PC-3 (cell line): ENCODE results near the gene RIMKLA. TPM values are rescaled to one million over a fixed set of nuclear protein-coding genes. Genes with fewer than 3 reads are reported as not detected.
A peak's percentile ranks its signal among the peaks of the same experiment; 100 is the strongest.

ENCODE experiments used
- ATAC-seq: fragments of 200-7000 bp; cut with Tn5 transposase; 2 replicates; pipeline ENCODE4 v1.9.1; 2020; ENCODE audit warnings: mild to moderate bottlenecking, moderate library complexity
- BruUV-seq: library from RNA; stranded (reverse); fragments of 400-500 nt; replicated peaks from 2 replicates; lab custom pipeline; 2021; lab: Mats Ljungman, UMichigan
- CTCF ChIA-PET: fragments of 300-600 bp; sonication (Branson Sonifier 250); formaldehyde crosslinking; loops from one replicate; lab custom pipeline; 2022; ENCODE audit warnings: antibody characterized with exemption; lab: Charles Lee
- POLR2A ChIA-PET: fragments of 300-600 bp; sonication (Branson Sonifier 250); formaldehyde crosslinking; loops from one replicate; lab custom pipeline; 2022; ENCODE audit warnings: antibody characterized with exemption; ENCODE audit not compliant: unreplicated experiment; lab: Charles Lee
- DNase-seq: peaks from one replicate; pipeline ENCODE4 v3.0.0-alpha.2; 2015
- H2AFZ ChIP-seq: fragments of 300-600 bp; sonication (generic); 2 replicates; pipeline ENCODE4 v1.6.0; 2016; ENCODE audit warnings: antibody characterized with exemption, low read length
- H3F3A ChIP-seq: fragments of 300-600 bp; sonication (generic); one replicate; pipeline ENCODE4 v1.6.0; 2017; ENCODE audit warnings: antibody characterized with exemption, low read length, control low read depth, mild to moderate bottlenecking; ENCODE audit not compliant: unreplicated experiment
- H3K27ac ChIP-seq: fragments of 300-600 bp; sonication (generic); 2 replicates; pipeline ENCODE4 v1.5.1; 2016; ENCODE audit warnings: mild to moderate bottlenecking, low read length
- H3K27me3 ChIP-seq: fragments of 300-600 bp; sonication (generic); 2 replicates; pipeline ENCODE4 v1.6.1; 2016; ENCODE audit warnings: low read length, mixed read lengths
- H3K36me3 ChIP-seq: fragments of 300-600 bp; sonication (generic); 2 replicates; pipeline ENCODE4 v1.6.1; 2016; ENCODE audit warnings: low read depth, mixed run types, low read length, mixed read lengths
- H3K4me1 ChIP-seq: fragments of 300-600 bp; sonication (generic); 2 replicates; pipeline ENCODE4 v1.5.1; 2016; ENCODE audit warnings: low read length; ENCODE audit not compliant: insufficient read depth
- H3K4me2 ChIP-seq: fragments of 300-600 bp; sonication (generic); 2 replicates; pipeline ENCODE4 v1.6.0; 2016; ENCODE audit warnings: low read length
- H3K4me3 ChIP-seq: fragments of 300-600 bp; sonication (generic); 2 replicates; pipeline ENCODE4 v1.5.1; 2016; ENCODE audit warnings: mild to moderate bottlenecking, low read length, mixed read lengths
- H3K79me2 ChIP-seq: fragments of 300-600 bp; sonication (generic); 2 replicates; pipeline ENCODE4 v1.6.1; 2017; ENCODE audit warnings: low read length, mixed read lengths
- H3K9ac ChIP-seq: fragments of 300-600 bp; sonication (generic); 2 replicates; pipeline ENCODE4 v1.6.0; 2016; ENCODE audit warnings: mild to moderate bottlenecking, low read length
- H3K9me2 ChIP-seq: fragments of 300-600 bp; sonication (generic); replicated peaks from 2 replicates; pipeline ENCODE4 v1.6.1; 2016; ENCODE audit warnings: mixed run types, low read length, mixed read lengths
- H3K9me3 ChIP-seq: fragments of 300-600 bp; sonication (generic); 2 replicates; pipeline ENCODE4 v1.6.1; 2016; ENCODE audit warnings: low read length, mixed read lengths
- H4K20me1 ChIP-seq: fragments of 300-600 bp; sonication (generic); 2 replicates; pipeline ENCODE4 v1.6.1; 2016; ENCODE audit warnings: low read length, mixed read lengths
- EZH2 ChIP-seq: fragments of 300-600 bp; sonication (generic); IDR thresholded peaks from one replicate; pipeline ENCODE4 v1.6.1; 2017; ENCODE audit warnings: antibody characterized with exemption, mild to moderate bottlenecking, low read length; ENCODE audit not compliant: unreplicated experiment
- EZH2phosphoT487 ChIP-seq: fragments of 300-600 bp; sonication (generic); IDR thresholded peaks from 2 replicates; pipeline ENCODE4 v1.6.1; 2018; ENCODE audit warnings: mild to moderate bottlenecking, antibody characterized with exemption, low read length, borderline replicate concordance
- intact Hi-C: fragments of 100-400 bp; cut with micrococcal nuclease; formaldehyde crosslinking; loops from 2 replicates; pipeline ENCODE4 v1.9.0; 2023
- total RNA-seq: library from RNA; depleted of rRNA; stranded (reverse); fragments of >200 nt; gene quantifications from 2 replicates; pipeline ENCODE4 v1.2.3, GENCODE V29; 2014
- TF ChIP-seq, protein P1 (sequence below): fragments of 300-600 bp; sonication (generic); conservative IDR thresholded peaks from 2 replicates; pipeline ENCODE4 v1.5.1; 2017; ENCODE audit warnings: antibody characterized with exemption, low read depth, mild to moderate bottlenecking, low read length

Gene RIMKLA
- total RNA-seq, 1 experiment from 2014 or later: 4.5 TPM

DNA sequence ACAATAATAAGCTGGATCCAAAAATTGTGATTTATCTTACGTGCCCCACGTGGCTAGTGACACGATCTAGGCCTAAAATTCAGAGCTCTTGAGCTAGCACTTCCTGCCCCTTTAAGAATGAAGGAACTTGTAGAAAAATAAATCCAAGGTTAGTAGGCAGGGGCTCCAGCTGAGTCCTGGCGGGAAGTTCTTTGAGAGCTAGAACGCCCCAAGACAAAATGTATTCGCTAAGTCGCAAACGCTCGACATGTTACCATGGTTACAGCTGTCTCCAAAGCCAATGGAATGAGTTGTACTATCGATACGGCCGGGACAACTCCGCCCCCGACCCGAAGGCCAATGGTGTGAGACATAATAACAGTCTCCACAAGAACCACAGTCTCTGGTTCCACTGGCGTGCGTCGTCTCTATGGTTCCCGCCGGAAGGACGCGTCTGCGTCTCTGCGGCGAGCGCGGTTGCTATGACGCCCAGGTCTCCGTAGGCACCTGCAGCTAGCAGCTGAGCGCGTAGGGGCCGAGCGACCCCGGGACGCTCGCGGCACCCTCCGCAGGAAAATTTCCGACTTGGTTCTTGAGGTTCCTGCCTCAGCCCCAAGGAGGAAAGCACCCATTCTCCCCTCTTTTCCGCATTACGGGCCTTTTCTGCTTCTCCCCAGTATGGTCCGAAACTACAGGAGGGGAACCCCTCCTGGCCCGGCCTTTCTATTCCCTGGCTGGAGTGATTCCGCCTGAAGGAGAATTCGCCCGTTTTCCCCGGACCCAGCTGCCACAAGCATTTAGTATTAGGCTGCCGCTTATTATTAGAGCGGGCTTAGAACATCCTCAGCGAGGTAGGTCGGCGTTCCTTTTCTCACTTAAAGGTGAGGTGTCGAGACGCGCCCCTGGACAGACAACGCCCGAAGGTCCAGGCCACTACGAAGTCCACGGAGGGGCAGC, 82.5 kb downstream of the RIMKLA start, which contains the start of gene CCDC30:
Gene CCDC30, plus strand, starts transcription at position 459 of the 936 bp plus-strand sequence. CDS start 17,266 bp downstream, outside the sequence.
- Histone ChIP-seq H3K4me3 (peak within 1 kb of the TSS; percentile 85), H3K9me3 (no peaks in the 10 kb centered on the region), H4K20me1 (no peaks in the 10 kb centered on the region), H3K27ac (peak within 1 kb of the TSS; percentile 29), H3K4me1 (peaks cover 18% of the 10 kb centered on the region), H3K36me3 (no peaks in the 10 kb centered on the region; the same call in 1 of the 2 replicates), H3K9me2 (no peaks in the 10 kb centered on the region), H3K79me2 (peaks cover 9% of the 10 kb centered on the region; the same call in 1 of the 2 replicates), H3K27me3 (no peaks in the 10 kb centered on the region), H3K9ac (peak within 1 kb of the TSS; percentile 39), H3K4me2 (peak within 1 kb of the TSS; percentile 96), H3F3A (no peaks in the 10 kb centered on the region), H2AFZ (peak within 1 kb of the TSS; percentile 91)
- intact Hi-C loops: loop anchor here (2.0 to 10.0 kb wide), 4 partner anchors 32 to 192 kb away; partner anchors contain the start of gene PPIH
- DNase-seq: peak; percentile 99
- BruUV-seq: no TSS peak
- ATAC-seq: peak; percentile 98
- ChIA-PET POLR2A (interaction anchor here (0.6 to 0.8 kb wide), 5 partner anchors 70 to 297 kb away, joined by 3 to 18 read pairs (median 5); partner anchors contain the start of gene YBX1), CTCF (no interaction called here)
- TF ChIP-seq EZH2phosphoT487 (no peak), EZH2 (no peak)
- TF ChIP-seq, protein P1, sequence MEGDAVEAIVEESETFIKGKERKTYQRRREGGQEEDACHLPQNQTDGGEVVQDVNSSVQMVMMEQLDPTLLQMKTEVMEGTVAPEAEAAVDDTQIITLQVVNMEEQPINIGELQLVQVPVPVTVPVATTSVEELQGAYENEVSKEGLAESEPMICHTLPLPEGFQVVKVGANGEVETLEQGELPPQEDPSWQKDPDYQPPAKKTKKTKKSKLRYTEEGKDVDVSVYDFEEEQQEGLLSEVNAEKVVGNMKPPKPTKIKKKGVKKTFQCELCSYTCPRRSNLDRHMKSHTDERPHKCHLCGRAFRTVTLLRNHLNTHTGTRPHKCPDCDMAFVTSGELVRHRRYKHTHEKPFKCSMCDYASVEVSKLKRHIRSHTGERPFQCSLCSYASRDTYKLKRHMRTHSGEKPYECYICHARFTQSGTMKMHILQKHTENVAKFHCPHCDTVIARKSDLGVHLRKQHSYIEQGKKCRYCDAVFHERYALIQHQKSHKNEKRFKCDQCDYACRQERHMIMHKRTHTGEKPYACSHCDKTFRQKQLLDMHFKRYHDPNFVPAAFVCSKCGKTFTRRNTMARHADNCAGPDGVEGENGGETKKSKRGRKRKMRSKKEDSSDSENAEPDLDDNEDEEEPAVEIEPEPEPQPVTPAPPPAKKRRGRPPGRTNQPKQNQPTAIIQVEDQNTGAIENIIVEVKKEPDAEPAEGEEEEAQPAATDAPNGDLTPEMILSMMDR: no peak

DNA sequence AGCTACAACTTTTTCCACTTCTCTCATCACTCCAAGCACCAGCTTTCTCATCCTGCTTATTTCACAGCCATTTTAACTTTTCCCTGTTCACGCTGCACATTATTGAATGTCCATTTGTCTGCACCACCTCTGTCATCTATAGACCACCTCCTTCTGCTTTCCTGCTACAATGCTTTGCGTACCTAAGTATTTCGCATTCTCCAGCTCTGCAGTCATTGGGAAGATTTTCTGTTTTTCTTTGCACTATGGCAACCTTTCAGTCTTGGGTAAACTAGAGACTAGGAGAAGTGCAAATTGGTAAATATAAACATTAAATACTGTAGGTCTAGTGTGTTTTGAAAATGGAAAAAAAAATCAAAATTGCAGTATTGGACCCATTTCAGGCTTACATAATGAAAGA, 83.3 kb downstream of the RIMKLA start:
- Histone ChIP-seq H3K27me3 (no peaks in the 10 kb centered on the region), H3K79me2 (0 out of 2 replicates have a peak, but pooled peaks cover under 1% of the 10 kb centered on the region), H3K4me1 (peaks cover 17% of the 10 kb centered on the region), H3K36me3 (no peaks in the 10 kb centered on the region; the same call in 1 of the 2 replicates), H3K4me3 (peak overlapping the region; percentile 85), H4K20me1 (no peaks in the 10 kb centered on the region), H3K27ac (no peak overlapping the region), H3F3A (no peaks in the 10 kb centered on the region), H3K9me2 (no peaks in the 10 kb centered on the region), H3K4me2 (peak overlapping the region; percentile 96), H3K9me3 (no peaks in the 10 kb centered on the region), H2AFZ (peak overlapping the region; percentile 91), H3K9ac (no peak overlapping the region; the same call in 1 of the 2 replicates)
- TF ChIP-seq EZH2phosphoT487: no peak
- ChIA-PET POLR2A (interaction anchor here (0.6 kb wide), 1 partner anchor 121 kb away, joined by 5 read pairs; no protein-coding TSS in a partner anchor), CTCF (no interaction called here)
- TSS peak; percentile 0 for BruUV-seq
- ATAC-seq (no peak), DNase-seq (no peak)
- intact Hi-C loops: loop anchor here (2.0 to 10.0 kb wide), 4 partner anchors 33 to 191 kb away; partner anchors contain the start of gene PPIH

DNA sequence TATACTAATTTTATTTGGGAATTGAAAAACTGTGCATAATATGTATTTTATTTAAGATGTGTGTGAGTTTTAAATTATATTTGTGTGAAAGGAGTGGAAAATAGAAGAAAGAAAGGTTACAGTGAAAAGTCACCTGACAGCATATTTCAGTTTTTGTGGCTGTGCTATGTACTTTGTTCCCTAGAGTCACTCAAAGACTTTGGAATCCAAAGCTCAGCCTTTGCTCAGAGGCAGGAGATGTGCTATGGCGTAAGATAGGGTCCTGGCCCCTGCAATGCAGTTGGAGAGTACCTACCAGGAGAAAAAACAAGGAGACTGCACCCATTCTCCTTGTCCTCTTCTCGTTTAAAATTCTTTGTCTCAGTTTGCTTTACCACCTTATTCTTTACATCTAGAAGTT, 85.4 kb downstream of the RIMKLA start:
- Histone ChIP-seq H3K27me3 (no peaks in the 10 kb centered on the region), H3K79me2 (no peaks in the 10 kb centered on the region), H3K4me1 (peaks cover 17% of the 10 kb centered on the region), H3K4me2 (no peak overlapping the region), H3K9me3 (no peaks in the 10 kb centered on the region), H3K9me2 (no peaks in the 10 kb centered on the region), H3K9ac (no peak overlapping the region), H3F3A (no peaks in the 10 kb centered on the region), H3K27ac (no peak overlapping the region), H3K4me3 (no peak overlapping the region), H2AFZ (no peak overlapping the region), H4K20me1 (no peaks in the 10 kb centered on the region), H3K36me3 (no peaks in the 10 kb centered on the region)
- no TSS peak for BruUV-seq
- TF ChIP-seq EZH2: no peak
- no peak for TF ChIP-seq EZH2phosphoT487
- TF ChIP-seq, protein P1: no peak
- ATAC-seq: no peak
- ChIA-PET CTCF (no interaction called here), POLR2A (no interaction called here)
- intact Hi-C loops: loop anchor here (10.0 kb wide), 1 partner anchor 189 kb away; the partner anchor contains the start of gene PPIH
- no peak for DNase-seq
